Upper lobe of left lung (tissue), 6 donors: ENCODE measurements around the gene SPDEF. TPM values are rescaled to one million over a fixed set of nuclear protein-coding genes. Genes with fewer than 3 reads are reported as not detected.

Experiments
- ATAC-seq, 2 donors: fragments of 200-7000 bp; cut with Tn5 transposase; one replicate each; pipeline ENCODE4 v1.9.1; 2022; ENCODE audit warnings: mild to moderate bottlenecking in 2 of 2, moderate library complexity in 2 of 2; ENCODE audit not compliant: low FRiP score in 2 of 2
- DNase-seq, 2 donors: peaks; one replicate each; pipeline ENCODE4 v3.0.0-alpha.2; 2019 to 2020
- H3K27ac ChIP-seq, 4 donors: fragments of 200-600 bp; sonication (generic); one replicate each; pipeline ENCODE4 v1.5.1; 2016 to 2019
- H3K27me3 ChIP-seq, 4 donors: fragments of 200-600 bp; sonication (generic); one replicate each; pipeline ENCODE4 v1.5.1; 2017 to 2019
- H3K36me3 ChIP-seq, 4 donors: fragments of 200-600 bp; sonication (generic); one replicate each; pipeline ENCODE4 v1.5.1; 2016 to 2019
- H3K4me1 ChIP-seq, 4 donors: fragments of 200-600 bp; sonication (generic); one replicate each; pipeline ENCODE4 v1.5.1; 2018 to 2019
- H3K4me3 ChIP-seq, 4 donors: fragments of 200-600 bp; sonication (generic); one replicate each; pipeline ENCODE4 v1.5.1; 2017 to 2019; ENCODE audit warnings: mild to moderate bottlenecking in 2 of 4, moderate library complexity in 1 of 4
- H3K9me3 ChIP-seq, 4 donors: fragments of 200-600 bp; sonication (generic); one replicate each; pipeline ENCODE4 v1.5.1; 2018 to 2019
- CTCF ChIP-seq, 6 experiments: fragments of 450-650 bp in 4 of 6; fragments of 200-600 bp in 2 of 6; sonication (generic) in 2 of 6; IDR thresholded peaks; one replicate each; pipeline ENCODE4 v1.5.1; 2016 to 2019; ENCODE audit warnings: antibody characterized with exemption in 6 of 6
- EP300 ChIP-seq, 4 donors: sonication (generic); formaldehyde crosslinking; IDR thresholded peaks; one replicate each; pipeline ENCODE4 v1.5.1; 2017; ENCODE audit warnings: antibody characterized with exemption in 4 of 4, control low read depth in 2 of 4
- POLR2A ChIP-seq, 4 donors: fragments of 450-650 bp; IDR thresholded peaks; one replicate each; pipeline ENCODE4 v1.5.1; 2016 to 2017; ENCODE audit warnings: antibody characterized with exemption in 4 of 4, mild to moderate bottlenecking in 2 of 4
- POLR2AphosphoS5 ChIP-seq, 2 donors: sonication (generic); formaldehyde crosslinking; IDR thresholded peaks; one replicate each; pipeline ENCODE4 v1.5.1; 2017; ENCODE audit warnings: antibody characterized with exemption in 2 of 2
- WGBS, 2 donors: methylation state at CpG; one replicate each; pipeline ENCODE4 v1.1.5; 2017 to 2018; 5-methylcytosine and 5-hydroxymethylcytosine counted together
- total RNA-seq, 6 donors: library from RNA; depleted of rRNA in 4 of 6; stranded (reverse); fragments of >200 nt in 4 of 6; gene quantifications; one replicate each; pipeline versions ENCODE4 v1.1.0 to v1.2.1, GENCODE V29; 2016 to 2021
- donor health status: DM: no; HTN: no; CAD: no; lungs with moderate emphysema.
- donor health status: DM: no; HTN: yes; CAD: no; lungs with severe emphysema.

SPDEF gene
- total RNA-seq, 6 donors from 2014 or later, result 0.61 to 5.2 (median 3.8) TPM

- WGBS, 2 donors, result 84 to 98% methylated on average over 4 of the region's 4 CpGs
- Histone ChIP-seq H3K36me3 (no peaks in the 10 kb centered on the region), H3K4me3 (no peak overlapping the region), H3K27ac (no peak overlapping the region), H3K9me3 (peaks cover 0 to 5% (median 0%) of the 10 kb centered on the region in 4 donors), H3K27me3 (no peaks in the 10 kb centered on the region), H3K4me1 (peaks cover 0 to 2% (median 0%) of the 10 kb centered on the region in 4 donors)
- no peak for TF ChIP-seq POLR2A (IDR thresholded peaks at IDR 0.05)
- no peak for TF ChIP-seq EP300 (IDR thresholded peaks at IDR 0.05)
- no peak for TF ChIP-seq POLR2AphosphoS5 (IDR thresholded peaks at IDR 0.05)
- no peak for TF ChIP-seq CTCF (IDR thresholded peaks at IDR 0.05)
- ATAC-seq (no peak), DNase-seq (no peak)
These were observed 46.3 kb downstream of the SPDEF start for GRCh38 chr6:34509782-34510181.

- Histone ChIP-seq H3K4me1 (no peaks in the 10 kb centered on the region), H3K9me3 (peaks cover 0 to 5% (median 0%) of the 10 kb centered on the region in 4 donors), H3K36me3 (no peaks in the 10 kb centered on the region), H3K4me3 (no peak overlapping the region), H3K27me3 (no peaks in the 10 kb centered on the region), H3K27ac (no peak overlapping the region)
- 93 to 96% methylated on average over 3 of the region's 3 CpGs for WGBS, 2 donors
- no peak for TF ChIP-seq POLR2AphosphoS5 (IDR thresholded peaks at IDR 0.05)
- TF ChIP-seq POLR2A (IDR thresholded peaks at IDR 0.05), result no peak
- TF ChIP-seq EP300 (IDR thresholded peaks at IDR 0.05), result no peak
- TF ChIP-seq CTCF (IDR thresholded peaks at IDR 0.05), result no peak
- ATAC-seq, result no peak
- DNase-seq, result no peak
These were observed 47.7 kb downstream of the SPDEF start for GRCh38 chr6:34508425-34508824.

GRCh38 chr6:34506718-34507117, 49.4 kb downstream of the SPDEF start:
- DNase-seq, result no peak

GRCh38 chr6:34497411-34497810, 58.7 kb downstream of the SPDEF start:
- no peak overlapping the region for H3K4me3 ChIP-seq
- no peaks in the 10 kb centered on the region for H3K27me3 ChIP-seq
- WGBS, 2 donors, result 76 to 88% methylated on average over 8 to 10 of the region's 10 CpGs
- DNase-seq, result no peak
- no peaks in the 10 kb centered on the region for H3K36me3 ChIP-seq
- H3K4me1 ChIP-seq, result no peaks in the 10 kb centered on the region
- TF ChIP-seq CTCF (IDR thresholded peaks at IDR 0.05) (no peak), EP300 (IDR thresholded peaks at IDR 0.05) (no peak), POLR2AphosphoS5 (IDR thresholded peaks at IDR 0.05) (no peak), POLR2A (IDR thresholded peaks at IDR 0.05) (no peak)
- peaks cover 0 to 15% (median 7%) of the 10 kb centered on the region in 4 donors for H3K9me3 ChIP-seq
- H3K27ac ChIP-seq, result no peak overlapping the region
- ATAC-seq, result no peak

More at GRCh38 chr6:34506718-34507117, 49.4 kb downstream of the SPDEF start:
- no peaks in the 10 kb centered on the region for H3K36me3 ChIP-seq
- WGBS, 2 donors, result 60 to 80% methylated on average over 4 to 5 of the region's 5 CpGs
- no peak for TF ChIP-seq POLR2A (IDR thresholded peaks at IDR 0.05)
- no peak for TF ChIP-seq CTCF (IDR thresholded peaks at IDR 0.05)
- no peak for TF ChIP-seq EP300 (IDR thresholded peaks at IDR 0.05)
- no peak for TF ChIP-seq POLR2AphosphoS5 (IDR thresholded peaks at IDR 0.05)
- ATAC-seq, result no peak
- no peak overlapping the region for H3K27ac ChIP-seq
- no peak overlapping the region for H3K4me3 ChIP-seq
- peaks cover 0 to 5% (median 0%) of the 10 kb centered on the region in 4 donors for H3K9me3 ChIP-seq
- H3K4me1 ChIP-seq, result no peaks in the 10 kb centered on the region
- H3K27me3 ChIP-seq, result no peaks in the 10 kb centered on the region

GRCh38 chr6:34496103-34496685, 59.9 kb downstream of the SPDEF start:
- ATAC-seq (no peak), DNase-seq (no peak)
- 51 to 68% methylated on average over 4 to 9 of the region's 9 CpGs for WGBS, 2 donors
- no peaks in the 10 kb centered on the region for H3K27me3 ChIP-seq
- no peak overlapping the region for H3K27ac ChIP-seq
- peaks cover 0 to 15% (median 7%) of the 10 kb centered on the region in 4 donors for H3K9me3 ChIP-seq
- no peaks in the 10 kb centered on the region for H3K36me3 ChIP-seq
- no peak overlapping the region for H3K4me3 ChIP-seq
- TF ChIP-seq POLR2A (IDR thresholded peaks at IDR 0.05) (no peak), CTCF (IDR thresholded peaks at IDR 0.05) (no peak), EP300 (IDR thresholded peaks at IDR 0.05) (no peak), POLR2AphosphoS5 (IDR thresholded peaks at IDR 0.05) (no peak)
- H3K4me1 ChIP-seq, result no peaks in the 10 kb centered on the region
